Measurements from ENCODE around the gene STAC3. TPM values are rescaled to one million over a fixed set of nuclear protein-coding genes. Genes with fewer than 3 reads are reported as not detected.
A peak's percentile ranks its signal among the peaks of the same experiment; 100 is the strongest.

The STAC3 gene
- polyA plus RNA-seq, 1 experiment = 0.25 TPM

- peaks cover 61% of the 10 kb centered on the region for H3K27me3 ChIP-seq (ENCODE audit: control insufficient read depth, insufficient read depth, low read length)
- no peak for TF ChIP-seq CTCF (IDR thresholded peaks at IDR 0.05; ENCODE audit: low read depth, low read length)
- CTCF ChIA-PET = interaction anchor here (1.0 to 1.4 kb wide), 2 partner anchors 20 to 23 kb away, joined by 6 to 9 read pairs; no protein-coding TSS in a partner anchor
Observed at GRCh38 chr12:57219205-57219992, 31.6 kb downstream of the STAC3 start.

GRCh38 chr12:57218030-57218853 lies 32.7 kb downstream of the STAC3 start:
- POLR2A ChIA-PET = interaction anchor here (2.8 kb wide), 1 partner anchor 12 kb away, joined by 16 read pairs; the partner anchor contains the start of gene SHMT2
- Histone ChIP-seq H3K4me3 (ENCODE audit: low read depth, low read length) (peak overlapping the region; percentile 61; the same call in 1 of the 2 replicates), H3K27me3 (ENCODE audit: control insufficient read depth, insufficient read depth, low read length) (peaks cover 63% of the 10 kb centered on the region), H3K27ac (ENCODE audit: low read depth, low read length) (no peak overlapping the region), H3K9me3 (ENCODE audit: control insufficient read depth, insufficient read depth, low read length) (no peaks in the 10 kb centered on the region; the same call in 1 of the 2 replicates)
- DNase-seq (ENCODE audit: low read depth, low spot score) = no peak
- CTCF ChIA-PET = interaction anchor here (1.1 to 7.0 kb wide), 2 partner anchors 23 to 43 kb away, joined by 6 to 161 read pairs; a partner anchor contains a TSS
- TF ChIP-seq CTCF (IDR thresholded peaks at IDR 0.05; ENCODE audit: low read depth, low read length) = no peak

More at GRCh38 chr12:57219205-57219992, 31.6 kb downstream of the STAC3 start:
- H3K4me3 ChIP-seq (ENCODE audit: low read depth, low read length) = no peak overlapping the region
- POLR2A ChIA-PET = interaction anchor here (2.8 kb wide), 1 partner anchor 11 kb away, joined by 16 read pairs; the partner anchor contains the start of gene SHMT2
- no peak for DNase-seq (ENCODE audit: low read depth, low spot score)
- H3K27ac ChIP-seq (ENCODE audit: low read depth, low read length) = no peak overlapping the region
- H3K9me3 ChIP-seq (ENCODE audit: control insufficient read depth, insufficient read depth, low read length) = no peaks in the 10 kb centered on the region; the same call in 1 of the 2 replicates

GRCh38 chr12:57216921-57217879 lies 33.8 kb downstream of the STAC3 start:
- POLR2A ChIA-PET = interaction anchor here (2.8 to 4.7 kb wide), 2 partner anchors 13 kb away, joined by 16 to 24 read pairs; partner anchors contain the start of gene SHMT2
- TF ChIP-seq CTCF (IDR thresholded peaks at IDR 0.05; ENCODE audit: low read depth, low read length) = no peak
- CTCF ChIA-PET = interaction anchor here (1.1 to 7.0 kb wide), 2 partner anchors 24 to 44 kb away, joined by 6 to 161 read pairs; a partner anchor contains a TSS
- DNase-seq (ENCODE audit: low read depth, low spot score) = no peak
- Histone ChIP-seq H3K9me3 (ENCODE audit: control insufficient read depth, insufficient read depth, low read length) (no peaks in the 10 kb centered on the region; the same call in 1 of the 2 replicates), H3K27ac (ENCODE audit: low read depth, low read length) (no peak overlapping the region), H3K27me3 (ENCODE audit: control insufficient read depth, insufficient read depth, low read length) (peaks cover 58% of the 10 kb centered on the region), H3K4me3 (ENCODE audit: low read depth, low read length) (peak overlapping the region; percentile 61)

GRCh38 chr12:57216014-57216911 lies 34.7 kb downstream of the STAC3 start, which contains the start of gene NXPH4:
NXPH4 (plus strand) TSS chr12:57216794; CDS start chr12:57216970, 176 bp downstream.
- H3K4me3 ChIP-seq (ENCODE audit: low read depth, low read length) = peak within 1 kb of the TSS; percentile 61
- CTCF ChIA-PET = interaction anchor here (7.0 kb wide), 1 partner anchor 25 kb away, joined by 161 read pairs; a partner anchor contains a TSS
- no peaks in the 10 kb centered on the region; the same call in 1 of the 2 replicates for H3K9me3 ChIP-seq (ENCODE audit: control insufficient read depth, insufficient read depth, low read length)
- no peak within 1 kb of the TSS for H3K27ac ChIP-seq (ENCODE audit: low read depth, low read length)
- POLR2A ChIA-PET = interaction anchor here (0.7 to 4.7 kb wide), 4 partner anchors 10 to 26 kb away, joined by 3 to 24 read pairs (median 4); partner anchors contain the start of gene SHMT2
- TF ChIP-seq CTCF (IDR thresholded peaks at IDR 0.05; ENCODE audit: low read depth, low read length) = no peak
- no peak for DNase-seq (ENCODE audit: low read depth, low spot score)
- H3K27me3 ChIP-seq (ENCODE audit: control insufficient read depth, insufficient read depth, low read length) = peaks cover 50% of the 10 kb centered on the region

Data from AG04450 (cell line).